K562 (cell line): ENCODE data around the gene CCDC85C. TPM values are rescaled to one million over a fixed set of nuclear protein-coding genes. Genes with fewer than 3 reads are reported as not detected.

Source experiments
- ATAC-seq: fragments of 200-7000 bp; cut with Tn5 transposase; 3 replicates; pipeline ENCODE4 v1.9.1; 2020; ENCODE audit warnings: moderate library complexity
- BruUV-seq: library from RNA; stranded (reverse); fragments of 400-500 nt; replicated peaks from 2 replicates; lab custom pipeline; 2021; lab: Mats Ljungman, UMichigan
- CTCF ChIA-PET: fragments of 300-600 bp; formaldehyde crosslinking; extraction: SDS; loops from one replicate; lab custom pipeline; 2021; ENCODE audit warnings: low intra/inter-chr PET ratio; lab: Yijun Ruan, JAX
- POLR2A ChIA-PET: fragments of 300-600, 350-650 bp; sonication (Branson Sonifier 250); formaldehyde crosslinking; extraction: SDS; loops from one replicate; lab custom pipeline; 2021; ENCODE audit warnings: antibody characterized with exemption, inconsistent platforms; lab: Yijun Ruan, JAX
- DNase-seq, 4 experiments: peaks; one replicate each; pipeline versions ENCODE4 v3.0.0 to v3.0.0-alpha.2; 2011 to 2018; ENCODE audit warnings: low spot score in 3 of 4, mixed read lengths in 3 of 4; ENCODE audit errors: extremely low read depth in 1 of 4
- FAIRE-seq: peaks from 2 replicates; lab custom pipeline; 2011; peaks lifted over from hg19 to GRCh38; lab: Jason Lieb, UNC
- H2AFZ ChIP-seq: 2 replicates; pipeline ENCODE4 v1.6.0; 2011; ENCODE audit warnings: low read depth, low read length, control low read depth, inconsistent platforms
- H3K27ac ChIP-seq: fragments of 200-600 bp; 3 replicates; pipeline ENCODE4 v1.8.0; 2011; ENCODE audit warnings: low read depth, mild to moderate bottlenecking, control low read depth, inconsistent platforms, low read length, moderate library complexity, mixed read lengths; ENCODE audit errors: extremely low read depth
- H3K27me3 ChIP-seq, 2 experiments: fragments of 300-600 bp in 1 of 2; 2 replicates in 1 of 2; 3 replicates in 1 of 2; pipeline versions ENCODE4 v1.6.0 to v1.8.0; 2011; ENCODE audit warnings: inconsistent platforms in 2 of 2, low read length in 2 of 2, mild to moderate bottlenecking in 1 of 2, mixed read lengths in 1 of 2, moderate library complexity in 1 of 2; ENCODE audit not compliant: control insufficient read depth in 2 of 2, insufficient read depth in 2 of 2
- H3K36me3 ChIP-seq: fragments of 300-600 bp; 3 replicates; pipeline ENCODE4 v1.8.0; 2011; ENCODE audit warnings: mild to moderate bottlenecking, low read length, inconsistent platforms; ENCODE audit not compliant: control insufficient read depth, insufficient read depth
- H3K4me1 ChIP-seq, 2 experiments: fragments of 200-600 bp in 1 of 2; replicated peaks in 1 of 2; 2 replicates in 1 of 2; 3 replicates in 1 of 2; pipeline versions ENCODE4 v1.5.1 to v1.8.0; 2011; ENCODE audit warnings: inconsistent platforms in 2 of 2, low read length in 2 of 2, mild to moderate bottlenecking in 1 of 2, mixed read lengths in 1 of 2, moderate library complexity in 1 of 2; ENCODE audit not compliant: control insufficient read depth in 2 of 2, insufficient read depth in 2 of 2
- H3K4me2 ChIP-seq: 2 replicates; pipeline ENCODE4 v1.6.1; 2011; ENCODE audit warnings: low read length, control low read depth, inconsistent platforms, mixed read lengths; ENCODE audit not compliant: insufficient read depth
- H3K4me3 ChIP-seq: fragments of 200-600 bp; sonication (generic), shearing (Covaris generic); 2 replicates; pipeline ENCODE4 v1.5.1; 2016; ENCODE audit warnings: control low read depth, inconsistent platforms
- H3K79me2 ChIP-seq: fragments of 200-600 bp; 3 replicates; pipeline ENCODE4 v1.8.0; 2011; ENCODE audit warnings: low read length, inconsistent platforms; ENCODE audit not compliant: control insufficient read depth, insufficient read depth
- H3K9ac ChIP-seq, 2 experiments: 2 replicates each; pipeline versions ENCODE4 v1.6.0 to v1.6.1; 2011; ENCODE audit warnings: low read depth in 2 of 2, low read length in 2 of 2, control low read depth in 1 of 2, inconsistent platforms in 1 of 2, mild to moderate bottlenecking in 1 of 2, mixed read lengths in 1 of 2; ENCODE audit not compliant: insufficient read depth in 1 of 2
- H3K9me1 ChIP-seq: one replicate; pipeline ENCODE4 v1.6.0; 2011; ENCODE audit warnings: inconsistent platforms, mild to moderate bottlenecking, low read length, moderate library complexity; ENCODE audit not compliant: control insufficient read depth, insufficient read depth
- H3K9me3 ChIP-seq: replicated peaks from 2 replicates; pipeline ENCODE4 v1.5.1; 2011; ENCODE audit warnings: low read depth, low read length, inconsistent platforms; ENCODE audit not compliant: control insufficient read depth, insufficient read depth
- H4K20me1 ChIP-seq: replicated peaks from 2 replicates; pipeline ENCODE4 v1.6.1; 2011; ENCODE audit warnings: low read length, inconsistent platforms, mixed read lengths; ENCODE audit not compliant: control insufficient read depth, insufficient read depth
- CAMTA2 ChIP-seq: fragments of 250-450 bp; sonication (Bioruptor Pico); conservative IDR thresholded peaks from 2 replicates; pipeline ENCODE4 v1.5.1; 2022
- CREB1 ChIP-seq, 2 experiments: sonication (generic) in 1 of 2; formaldehyde crosslinking in 1 of 2; IDR thresholded peaks; 2 replicates each; pipeline versions ENCODE4 v1.6.1 to v1.8.0; 2012 to 2022; ENCODE audit warnings: inconsistent platforms in 1 of 2, mild to moderate bottlenecking in 1 of 2, missing genetic modification reagents in 1 of 2, moderate library complexity in 1 of 2
- E2F1 ChIP-seq: sonication (generic); formaldehyde crosslinking; IDR thresholded peaks from 2 replicates; pipeline ENCODE4 v1.8.1; 2023; ENCODE audit warnings: mild to moderate bottlenecking, missing genetic modification reagents, moderate library complexity
- POU5F1 ChIP-seq: fragments of 150-350 bp; IDR thresholded peaks from 2 replicates; pipeline ENCODE4 v1.6.1; 2014; ENCODE audit warnings: borderline replicate concordance, low read length, low read depth, mild to moderate bottlenecking; ENCODE audit not compliant: partially characterized antibody
- PTRF ChIP-seq: fragments of 450-650 bp; IDR thresholded peaks from 2 replicates; pipeline ENCODE4 v1.6.1; 2016; ENCODE audit warnings: mild to moderate bottlenecking, missing genetic modification characterization, missing compliant biosample characterization
- TCF7L2 ChIP-seq: fragments of 150-350 bp; IDR thresholded peaks from 2 replicates; pipeline ENCODE4 v1.6.1; 2016; ENCODE audit warnings: low read depth, mild to moderate bottlenecking, low read length, moderate library complexity
- TCFL5 ChIP-seq: fragments of 250-450 bp; sonication (Bioruptor Pico); conservative IDR thresholded peaks from 2 replicates; pipeline ENCODE4 v1.6.1; 2021; ENCODE audit warnings: mild to moderate bottlenecking, moderate library complexity, matching md5 sums
- TGIF2 ChIP-seq: sonication (generic); formaldehyde crosslinking; IDR thresholded peaks from 2 replicates; pipeline ENCODE4 v1.8.1; 2022; ENCODE audit warnings: mild to moderate bottlenecking, missing genetic modification reagents, moderate library complexity
- ZBTB43 ChIP-seq: sonication (generic); formaldehyde crosslinking; IDR thresholded peaks from 2 replicates; pipeline ENCODE4 v1.8.0; 2023; ENCODE audit warnings: mild to moderate bottlenecking, missing genetic modification reagents
- ZC3H11A ChIP-seq: IDR thresholded peaks from 2 replicates; pipeline ENCODE4 v1.6.1; 2012; ENCODE audit warnings: low read depth, low read length, improper control_type of control experiment
- ZKSCAN8 ChIP-seq: fragments of 200-800 bp; sonication (Bioruptor generic); IDR thresholded peaks from 2 replicates; pipeline ENCODE4 v1.6.1; 2016; ENCODE audit warnings: missing genetic modification characterization, missing compliant biosample characterization
- ZNF175 ChIP-seq: fragments of 200-800 bp; sonication (Bioruptor generic); IDR thresholded peaks from 2 replicates; pipeline ENCODE4 v1.6.1; 2016; ENCODE audit warnings: low read depth, mild to moderate bottlenecking, missing genetic modification characterization, missing compliant biosample characterization
- ZNF507 ChIP-seq: conservative IDR thresholded peaks from 2 replicates; pipeline ENCODE4 v1.6.1; 2017; ENCODE audit warnings: missing genetic modification characterization, missing compliant biosample characterization
- ZNF644 ChIP-seq: fragments of 200-800 bp; sonication (Bioruptor generic); IDR thresholded peaks from 2 replicates; pipeline ENCODE4 v1.6.1; 2016; ENCODE audit warnings: low read depth, missing genetic modification characterization, missing compliant biosample characterization
- ZNF699 ChIP-seq: fragments of 250-450 bp; sonication (Bioruptor Pico); IDR thresholded peaks from 2 replicates; pipeline ENCODE4 v1.8.0; 2021; ENCODE audit warnings: mild to moderate bottlenecking, moderate library complexity; ENCODE audit not compliant: insufficient replicate concordance
- WGBS: fragments of 100-300 bp; shearing (Covaris generic); methylation state at CpG from one replicate; pipeline ENCODE4 v1.1.6; 2016; ENCODE audit warnings: low coverage, mixed read lengths; ENCODE audit not compliant: insufficient coverage; ENCODE audit errors: missing lambda C conversion rate; 5-methylcytosine and 5-hydroxymethylcytosine counted together
- in situ Hi-C: fragments of 300-500 bp; cut with MboI; formaldehyde crosslinking; loops from 4 replicates; pipeline ENCODE4 v1.15.0; 2018; ENCODE audit warnings: inconsistent platforms, mixed read lengths
- intact Hi-C: fragments of 100-400 bp; cut with micrococcal nuclease; formaldehyde crosslinking; loops from 2 replicates; pipeline ENCODE4 v1.14.2; 2022
- polyA plus RNA-seq, 8 experiments: library from polyadenylated mRNA; depleted of rRNA in 4 of 8; stranded (reverse) in 5 of 8; unstranded in 3 of 8; fragments of >200 nt; fragmentation: Nextera tagmentation in 2 of 8; fragmentation: Illumina TruSeq in 1 of 8; extraction: Ambion mirVana in 2 of 8; extraction: Trizol in 1 of 8; gene quantifications; 2 replicates each; pipeline versions ENCODE4 v1.2.1 to v1.2.3, GENCODE V29; 2011 to 2014; ENCODE audit warnings: inconsistent platforms in 1 of 8, missing spikeins in 1 of 8
- total RNA-seq, 7 experiments: library from RNA; depleted of rRNA in 6 of 7; stranded (reverse); fragments of >200 nt in 6 of 7; fragmentation: Illumina TruSeq in 2 of 7; extraction: Trizol in 2 of 7; gene quantifications; 2 replicates each; pipeline versions ENCODE4 v1.2.1 to v1.2.3, GENCODE V29; 2011 to 2021; ENCODE audit warnings: low replicate concordance in 1 of 7

Gene CCDC85C
- total and polyA plus RNA-seq, 9 of the 15 experiments (the other 6 are each of a cell fraction or from before 2014, with no cell fraction given) = 0.18 to 22.0 (median 6.3) TPM

GRCh38 chr14:99534333-99534732, 69.7 kb downstream of the CCDC85C start:
- Histone ChIP-seq H3K4me2 (no peak overlapping the region), H3K4me1 (peaks cover 0 to 24% of the 10 kb centered on the region in 2 experiments; a peak in 2 of 5 replicates), H2AFZ (no peak overlapping the region), H3K79me2 (no peaks in the 10 kb centered on the region), H4K20me1 (peaks cover 3% of the 10 kb centered on the region; the same call in 1 of the 2 replicates), H3K4me3 (no peak overlapping the region), H3K27me3 (no peaks in the 10 kb centered on the region), H3K36me3 (no peaks in the 10 kb centered on the region), H3K9ac (no peak overlapping the region), H3K9me1 (peaks cover 3% of the 10 kb centered on the region), H3K9me3 (no peaks in the 10 kb centered on the region), H3K27ac (no peak overlapping the region)
- intact Hi-C loops = no loop called here
- no peak for FAIRE-seq
- in situ Hi-C loops = no loop called here
- no peak for DNase-seq
- CTCF ChIA-PET = no interaction called here
- 81% methylated on average over 6 of the region's 6 CpGs for WGBS
- POLR2A ChIA-PET = no interaction called here
- BruUV-seq = no TSS peak
- no peak for ATAC-seq
- TF ChIP-seq PTRF (tag) (no peak), ZKSCAN8 (no peak), TGIF2 (CRISPR knock-in tag) (no peak), ZNF699 (CRISPR knock-in tag) (no peak), ZNF175 (CRISPR knock-in tag) (no peak), E2F1 (CRISPR knock-in tag) (no peak), ZNF507 (tag) (no peak), ZBTB43 (no peak), CAMTA2 (no peak), TCFL5 (CRISPR knock-in tag) (no peak), ZC3H11A (no peak), TCF7L2 (no peak), CREB1 (IDR thresholded peaks at IDR 0.05) (no peak), CREB1 (CRISPR knock-in tag; IDR thresholded peaks at IDR 0.05) (no peak), POU5F1 (no peak), ZNF644 (tag) (no peak)
